CD4-positive, alpha-beta T cell treated with Interleukin-21 for 1 hour (primary cell): ENCODE results near the gene DENND1A.

Experiments used
- DNase-seq: peaks from one replicate; pipeline ENCODE4 v3.0.0-alpha.2; 2020

Gene DENND1A

DNA sequence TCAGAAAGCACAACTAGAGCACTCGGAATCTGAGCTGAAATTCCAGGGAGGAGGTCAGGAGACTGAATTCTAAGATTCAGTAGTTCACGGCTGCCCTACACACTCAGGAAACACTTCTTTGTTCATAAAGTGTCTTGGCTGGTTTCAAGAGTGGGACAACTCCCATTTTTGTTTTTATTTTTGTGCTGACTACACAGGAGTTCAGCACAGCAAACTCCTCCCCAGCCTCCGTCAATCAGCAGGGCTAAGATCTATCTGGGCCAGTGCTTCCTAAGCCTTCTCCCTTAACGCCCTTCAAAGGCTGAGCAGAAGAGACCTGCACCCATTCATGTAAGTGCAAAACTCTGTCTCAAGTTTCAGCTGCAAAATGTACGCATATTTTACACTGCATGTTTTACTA lies 323.8 kb downstream of the DENND1A start:
- DNase-seq: no peak

DNA sequence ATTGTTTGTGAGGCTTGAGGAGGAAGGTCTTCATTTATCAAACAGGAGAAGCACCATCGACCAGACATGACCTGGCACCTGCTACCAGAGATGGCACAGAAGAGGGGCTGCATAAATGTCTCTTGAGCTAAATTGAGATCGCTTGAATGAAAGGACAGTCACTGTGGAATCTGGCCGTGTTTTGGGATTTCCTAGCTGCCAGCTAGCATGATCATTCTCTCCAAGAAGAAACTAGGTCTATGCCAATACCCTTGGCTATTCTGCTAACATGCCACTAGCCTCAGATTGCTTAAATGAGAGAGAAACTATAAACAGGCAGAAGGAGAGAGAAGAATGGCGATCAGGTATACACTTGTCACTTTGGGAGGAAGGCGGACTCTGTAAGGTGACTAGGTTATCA lies 324.6 kb downstream of the DENND1A start:
- no peak for DNase-seq

DNA sequence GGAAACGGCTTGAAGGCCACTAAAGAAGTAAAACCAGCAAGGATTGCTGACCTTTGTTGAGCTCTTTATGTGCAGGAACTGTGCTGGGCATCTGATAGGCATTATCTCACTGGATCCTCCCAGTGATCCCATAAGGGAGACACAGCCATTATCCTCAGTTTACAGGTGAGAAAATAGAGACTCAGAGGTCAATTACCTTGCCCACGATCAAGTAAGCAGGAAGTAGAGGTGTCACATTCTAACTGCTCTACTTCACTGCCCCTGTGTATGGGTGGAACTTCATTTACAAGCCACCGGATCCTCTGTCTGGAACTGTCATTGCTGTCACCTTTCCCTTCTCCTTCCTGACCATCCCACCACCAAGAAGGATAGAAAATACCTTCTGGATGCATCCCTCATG lies 325.1 kb downstream of the DENND1A start:
- DNase-seq: no peak

DNA sequence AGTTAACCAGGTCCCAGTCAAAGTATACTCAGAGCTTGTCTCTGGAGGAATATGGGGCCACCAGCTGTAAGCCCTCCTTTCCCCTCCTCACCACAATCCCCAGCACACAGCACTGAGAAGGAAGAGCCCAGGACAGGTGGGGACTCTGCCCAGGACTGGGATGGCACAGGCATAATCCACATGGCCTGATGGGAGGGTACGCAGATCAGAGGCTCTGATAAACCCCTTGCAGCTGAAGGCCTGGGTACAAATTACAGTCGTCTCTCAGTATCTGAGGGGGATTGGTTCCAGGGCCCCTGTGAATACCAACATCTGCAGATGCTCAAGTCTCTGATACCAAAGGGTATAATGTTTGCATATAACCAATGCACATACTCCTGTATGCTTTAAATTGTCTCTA lies 328.1 kb downstream of the DENND1A start:
- no peak for DNase-seq

DNA sequence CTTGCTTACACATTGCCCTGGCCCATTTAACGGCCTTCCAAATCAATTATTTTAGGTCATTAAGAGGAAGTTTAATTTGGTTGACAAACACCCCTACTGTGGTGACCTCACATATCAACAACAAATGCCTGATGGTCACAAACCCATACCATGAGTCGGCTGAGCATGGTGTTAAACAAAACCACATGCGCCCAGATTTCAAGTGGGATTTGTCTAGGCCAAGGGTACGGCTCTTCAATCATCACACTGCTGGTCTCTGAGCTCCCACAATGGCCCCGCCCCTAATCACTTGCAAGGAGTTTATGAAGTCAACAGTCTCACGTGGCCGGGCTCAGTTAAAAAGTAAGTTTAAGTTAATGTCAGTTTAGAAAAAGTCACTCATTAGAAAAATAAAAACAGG lies 330.1 kb downstream of the DENND1A start:
- no peak for DNase-seq

DNA sequence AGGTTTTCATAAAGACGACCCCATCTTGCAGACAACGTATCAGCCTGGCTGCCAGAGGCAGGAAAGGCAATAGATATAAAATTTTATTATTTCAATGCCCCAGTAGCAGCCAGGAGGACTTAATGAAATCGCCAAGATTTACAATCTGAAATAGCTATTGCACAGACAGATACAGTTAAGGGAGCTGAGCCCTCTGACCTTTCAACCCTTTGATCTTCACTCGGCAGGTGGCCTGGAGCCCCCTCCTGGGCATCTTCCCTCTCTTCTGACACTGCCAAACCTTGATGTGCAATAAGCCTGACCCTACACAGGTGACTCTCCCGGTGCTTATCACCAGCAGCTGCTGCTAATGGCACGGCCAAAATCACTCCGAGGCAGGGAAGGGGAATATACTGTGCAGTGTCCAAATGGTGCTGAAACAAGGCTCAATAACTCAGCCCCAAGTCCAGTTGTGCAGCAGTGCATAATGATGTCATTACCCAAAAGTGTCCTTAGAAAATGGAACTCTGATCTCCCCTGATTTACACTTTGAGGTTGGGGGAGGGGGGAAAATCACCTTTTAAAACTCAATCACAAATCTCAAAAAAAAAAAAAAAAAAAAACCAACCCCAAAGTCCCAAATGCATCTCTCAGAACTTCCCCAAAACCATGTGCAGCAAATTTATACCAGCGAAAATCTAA lies 331.9 kb downstream of the DENND1A start:
- DNase-seq: no peak

DNA sequence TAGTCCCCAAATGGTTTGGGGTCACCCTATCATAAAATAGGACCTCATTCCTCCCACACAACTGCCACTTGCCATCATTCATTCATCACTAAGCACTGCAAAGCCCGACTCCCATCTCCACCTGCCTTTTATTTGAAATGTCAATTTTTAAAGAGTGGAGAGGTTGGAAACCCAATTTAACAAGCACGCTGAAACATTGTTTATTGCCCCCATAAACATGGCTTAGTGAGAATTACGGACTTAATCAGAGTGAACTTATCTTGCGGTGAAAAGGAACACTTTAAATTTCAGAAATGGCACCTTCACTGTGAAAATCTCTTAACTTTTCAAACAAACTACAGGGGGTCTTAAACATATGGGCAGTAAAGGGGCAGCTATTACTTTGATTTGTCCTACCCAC lies 332.9 kb downstream of the DENND1A start:
- no peak for DNase-seq

DNA sequence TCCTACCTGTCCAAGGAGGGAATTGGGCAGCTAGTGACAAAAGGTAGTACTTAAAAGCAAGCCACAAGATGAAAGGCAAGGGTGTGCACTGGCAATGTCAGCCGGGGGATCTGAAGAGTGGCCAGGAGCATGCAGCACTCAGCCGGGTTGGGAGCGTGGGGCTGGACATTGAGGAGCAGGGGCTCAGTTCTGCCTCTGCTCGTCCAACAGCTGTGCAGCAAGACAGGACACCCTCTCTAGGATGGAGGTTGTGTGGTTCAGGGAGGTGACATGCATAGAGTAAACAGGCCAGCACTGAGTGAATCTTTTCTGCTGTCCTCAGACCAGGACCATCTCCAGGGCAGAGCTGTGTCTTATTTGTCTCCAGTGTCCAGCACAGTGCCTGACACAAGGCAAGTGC lies 338.6 kb downstream of the DENND1A start:
- no peak for DNase-seq

DNA sequence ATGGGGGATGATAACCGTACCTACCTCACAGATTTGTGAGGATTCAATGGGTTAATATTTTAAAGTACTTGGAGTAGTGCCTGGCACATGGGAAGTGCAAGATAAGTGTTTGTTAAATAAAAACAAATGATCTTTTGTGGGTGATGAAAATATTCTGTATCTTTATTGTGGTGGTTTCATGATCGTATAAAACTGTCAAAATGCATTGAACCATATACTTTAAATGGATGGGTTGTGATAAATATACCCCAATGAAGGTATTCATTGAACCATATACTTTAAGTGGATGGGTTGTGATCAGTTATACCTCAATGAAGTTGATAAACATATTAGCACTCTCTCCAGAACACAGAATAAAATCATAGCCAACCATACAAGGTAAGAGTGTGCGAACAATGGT lies 339.4 kb downstream of the DENND1A start:
- DNase-seq: no peak

DNA sequence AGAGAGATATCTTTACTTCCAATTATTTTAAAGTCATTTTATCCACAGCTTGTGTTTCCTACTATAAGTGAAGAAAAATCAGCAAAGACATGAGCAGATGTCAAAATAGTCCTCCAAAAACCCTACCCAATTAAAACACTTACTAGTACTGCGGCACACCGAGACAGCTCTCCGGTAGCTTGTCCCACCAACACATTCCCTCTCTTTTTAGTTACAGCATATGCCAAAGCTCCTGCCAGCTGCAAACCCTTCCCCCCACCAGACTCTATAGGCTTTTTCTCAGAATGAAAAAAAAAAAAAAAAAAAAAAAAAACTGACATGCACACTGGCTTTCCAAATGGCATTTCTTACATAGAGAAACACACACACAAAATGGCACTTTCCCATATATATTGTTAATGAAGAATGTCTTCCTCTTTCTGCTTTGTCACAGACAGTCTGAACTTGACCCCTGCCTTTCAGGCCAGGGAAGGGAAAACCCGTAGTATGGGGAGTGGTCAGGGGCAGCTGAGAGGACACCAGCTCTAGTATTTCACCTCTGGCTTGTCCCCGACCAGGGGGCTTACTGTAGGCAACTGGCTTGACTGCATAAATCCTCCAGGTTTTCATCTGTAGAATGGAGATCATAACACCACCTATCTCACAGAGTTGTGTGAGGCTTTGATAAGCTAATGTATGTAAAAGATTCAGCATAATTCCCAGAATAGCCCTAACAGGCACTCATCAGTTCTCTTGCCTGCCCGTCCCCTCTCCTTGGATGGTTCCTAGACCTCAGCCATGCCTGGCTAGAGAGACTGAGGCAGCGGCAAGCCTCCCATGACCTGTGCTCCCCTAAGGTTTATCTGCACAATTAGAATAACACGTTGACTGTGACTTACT lies 340.3 kb downstream of the DENND1A start:
- no peak for DNase-seq

DNA sequence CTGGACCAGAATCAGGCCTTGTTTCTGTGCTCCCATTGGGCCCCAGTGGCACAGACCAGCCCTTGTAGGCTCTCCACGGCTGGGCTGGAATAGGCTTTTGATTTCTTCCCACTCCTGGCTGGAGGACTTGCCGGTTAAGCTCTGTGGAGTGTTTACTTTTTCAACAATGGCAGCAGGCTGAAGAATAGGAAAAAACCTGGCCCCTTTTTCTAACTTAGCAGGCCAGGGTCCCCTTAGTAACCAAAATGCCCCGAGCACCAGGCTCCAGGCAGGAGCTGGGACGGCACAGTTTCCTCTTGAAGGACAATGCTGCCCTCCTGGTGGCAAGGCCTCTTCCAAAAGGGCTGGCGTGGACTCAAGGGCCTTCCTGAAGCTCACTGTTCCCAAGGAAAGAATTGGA lies 343.7 kb downstream of the DENND1A start:
- DNase-seq: no peak

DNA sequence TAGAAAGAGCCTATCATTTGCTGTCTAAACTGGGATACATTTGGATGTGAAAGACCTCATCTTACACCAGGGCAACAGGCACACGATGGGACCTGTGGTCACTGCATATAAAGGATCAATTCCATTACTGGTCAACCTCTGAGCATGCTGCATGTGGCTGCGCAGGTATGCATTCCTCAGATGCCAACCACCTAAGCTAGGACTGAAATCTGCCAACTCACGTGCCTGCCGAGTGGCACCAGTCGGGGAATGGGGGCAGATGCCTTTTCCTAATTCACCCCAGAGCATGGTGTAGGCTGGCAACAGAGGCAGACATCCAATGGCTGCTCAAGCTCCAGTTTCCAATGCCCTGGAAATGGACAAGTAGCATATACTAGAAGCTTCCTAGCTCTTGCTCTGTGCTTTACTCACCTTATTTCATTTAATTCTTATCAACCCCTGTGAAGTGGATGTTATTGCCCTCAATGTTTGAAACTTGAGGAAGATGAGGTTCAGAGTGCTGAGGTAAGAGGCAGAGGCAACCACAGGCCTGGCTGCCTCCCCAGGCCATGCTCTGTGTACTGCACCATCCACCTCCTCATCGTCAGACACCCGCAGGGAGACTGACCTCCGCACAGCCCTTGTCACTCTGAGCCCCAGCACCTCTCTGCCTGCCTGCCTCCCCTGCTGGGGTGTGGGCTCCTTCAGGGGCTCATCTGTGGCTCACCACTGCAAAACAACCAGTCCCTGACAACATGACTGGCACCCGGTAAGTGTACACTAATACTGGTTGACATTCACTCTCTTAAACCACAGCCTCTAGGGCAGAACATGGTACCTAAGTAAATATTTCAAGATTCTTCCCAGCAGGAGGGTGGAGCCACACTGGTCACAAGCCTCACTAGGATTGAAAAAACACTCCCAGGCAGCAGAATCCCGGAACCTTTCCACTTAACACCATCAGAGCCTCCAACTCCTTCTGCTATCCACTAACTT lies 345.4 kb downstream of the DENND1A start:
- DNase-seq: no peak

DNA sequence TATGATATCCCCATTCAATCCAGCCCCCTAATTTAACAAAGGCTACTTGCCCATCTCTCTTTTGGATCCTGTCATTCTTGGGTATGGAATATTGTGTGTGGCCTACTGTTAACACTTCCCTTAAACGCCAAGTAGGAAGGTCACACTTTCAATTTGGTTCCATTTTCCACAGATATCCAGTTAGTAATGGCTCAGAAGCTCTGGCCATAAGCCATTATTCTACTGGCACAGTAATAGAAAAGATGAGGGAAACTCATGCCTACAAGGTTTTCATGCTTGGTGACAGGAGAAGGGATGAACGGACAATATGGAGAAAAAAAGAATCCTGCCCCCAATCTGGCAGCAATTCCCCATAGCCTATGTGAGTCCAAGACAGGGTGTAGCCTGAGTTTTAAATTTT lies 346.3 kb downstream of the DENND1A start:
- DNase-seq: no peak

DNA sequence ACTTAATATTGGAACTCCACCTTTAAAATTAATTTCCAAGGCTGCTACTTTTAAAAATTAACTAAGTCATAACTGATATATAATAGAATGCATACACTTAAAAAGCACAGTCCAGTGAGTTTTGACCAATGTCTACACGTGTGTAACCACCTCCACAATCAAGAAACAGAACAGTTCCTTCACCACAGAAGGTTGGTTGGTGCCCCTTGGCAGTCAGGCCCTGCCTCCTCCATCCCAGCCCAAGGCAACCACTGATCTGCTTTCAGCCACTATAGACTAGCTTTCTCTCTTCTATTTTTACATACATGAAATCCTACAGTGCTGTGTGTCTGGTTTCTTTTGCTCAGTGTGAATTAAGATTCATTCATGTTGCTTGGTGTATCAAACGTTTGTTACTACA lies 358.7 kb downstream of the DENND1A start:
- DNase-seq: no peak

DNA sequence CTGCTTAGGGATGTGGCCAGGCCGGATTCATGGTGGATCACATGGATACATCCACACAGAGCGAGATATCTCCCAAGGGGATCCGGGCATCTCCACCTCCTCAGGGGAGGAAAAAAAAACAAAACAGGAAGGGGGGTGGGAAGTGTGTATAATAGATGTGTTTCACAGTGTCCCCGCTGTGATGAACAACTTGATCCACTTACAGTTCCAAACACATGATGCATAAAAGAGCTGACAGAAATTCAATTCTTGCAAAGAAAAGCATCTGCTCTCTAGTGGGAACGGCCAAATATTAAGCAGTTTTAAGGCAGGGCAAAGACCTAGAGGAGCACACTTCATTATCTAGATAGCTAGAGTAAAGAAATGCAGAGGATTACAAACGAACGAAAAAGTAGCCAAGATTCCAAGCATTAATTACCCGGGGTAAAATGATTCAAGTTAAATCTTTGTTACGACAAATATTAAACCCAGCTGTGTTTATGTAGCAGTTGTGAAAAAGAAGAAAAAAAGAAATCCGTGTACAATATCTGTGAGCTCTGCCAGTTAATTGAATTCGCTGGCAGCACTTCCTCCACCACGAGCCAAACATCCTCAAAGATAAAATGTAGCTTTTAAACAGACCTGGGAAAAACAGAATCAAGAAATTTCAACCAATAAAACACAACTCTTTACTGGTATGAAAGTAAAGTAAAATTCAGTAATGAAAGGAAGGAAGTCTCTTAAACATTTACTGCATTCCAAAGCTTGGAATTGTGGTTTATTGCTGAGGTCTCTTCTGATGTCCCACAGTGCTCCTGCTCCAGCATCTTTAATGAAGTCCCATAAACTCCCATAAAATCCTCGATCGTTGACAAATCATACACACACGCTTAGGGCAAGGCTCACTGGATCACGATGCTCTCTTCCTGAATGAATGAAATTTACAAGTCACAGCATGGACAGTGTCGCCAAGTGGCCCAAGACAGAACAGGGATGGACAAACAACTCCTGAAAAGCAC lies 360.9 kb downstream of the DENND1A start:
- DNase-seq: no peak

DNA sequence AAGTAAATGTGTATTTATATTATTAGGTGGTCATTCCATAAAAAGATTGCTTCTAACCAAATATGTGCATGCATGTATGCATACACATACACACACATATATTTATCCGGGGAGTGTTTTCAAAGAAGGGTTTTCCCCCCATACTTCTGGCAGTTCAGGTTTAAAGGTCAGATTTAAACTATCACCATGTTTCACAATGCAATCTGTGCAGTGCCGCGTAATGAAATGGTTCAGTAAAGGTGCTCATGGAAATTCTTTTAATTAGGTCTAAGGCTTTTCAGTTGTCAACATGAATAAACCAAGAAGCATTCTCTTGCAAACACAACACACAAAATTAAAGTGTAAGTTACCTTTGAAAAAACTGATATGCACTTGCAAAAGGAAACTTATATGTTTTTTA lies 362.9 kb downstream of the DENND1A start:
- no peak for DNase-seq

DNA sequence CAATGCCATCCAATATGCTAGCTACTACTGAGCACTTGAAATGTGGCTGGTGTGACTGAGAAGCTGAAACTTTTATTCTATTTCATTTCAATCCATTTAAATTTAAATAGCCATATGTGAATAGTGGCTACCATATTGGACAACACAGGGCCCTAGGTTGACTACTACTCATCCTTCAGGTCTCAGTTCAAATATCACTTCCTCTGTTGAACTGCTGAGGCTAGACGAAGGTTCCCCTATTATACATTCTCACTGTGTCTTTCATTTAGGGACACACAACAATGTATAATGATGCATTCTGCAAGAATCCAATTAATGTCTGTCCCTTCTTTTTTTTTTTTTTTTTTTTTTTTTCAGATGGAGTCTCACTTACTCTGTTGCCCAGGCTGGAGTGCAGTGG lies 365.3 kb downstream of the DENND1A start:
- DNase-seq: no peak

DNA sequence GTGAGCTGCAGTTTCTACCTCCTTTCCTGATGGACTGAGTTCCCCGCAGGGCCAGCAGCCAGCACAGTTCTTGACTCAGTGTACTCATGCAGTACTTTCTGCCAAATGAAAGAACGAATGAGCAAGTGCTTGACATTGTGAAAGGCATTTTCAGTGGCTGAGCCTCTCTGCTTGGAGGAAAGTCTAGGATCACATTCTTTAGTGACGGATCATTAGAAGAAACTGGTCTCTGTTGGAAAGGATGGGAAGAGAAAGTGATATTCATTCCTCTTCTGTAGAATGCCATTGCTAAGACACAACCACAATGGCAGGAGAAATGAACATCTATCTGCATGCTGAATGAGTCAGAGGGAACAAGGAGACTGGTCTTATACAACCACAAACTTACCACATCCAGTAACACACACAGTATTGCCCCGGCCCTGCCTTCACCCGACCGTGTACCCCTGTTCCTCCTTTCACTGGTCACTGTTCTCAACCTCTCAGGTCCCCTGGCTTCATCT lies 367.0 kb downstream of the DENND1A start:
- no peak for DNase-seq

DNA sequence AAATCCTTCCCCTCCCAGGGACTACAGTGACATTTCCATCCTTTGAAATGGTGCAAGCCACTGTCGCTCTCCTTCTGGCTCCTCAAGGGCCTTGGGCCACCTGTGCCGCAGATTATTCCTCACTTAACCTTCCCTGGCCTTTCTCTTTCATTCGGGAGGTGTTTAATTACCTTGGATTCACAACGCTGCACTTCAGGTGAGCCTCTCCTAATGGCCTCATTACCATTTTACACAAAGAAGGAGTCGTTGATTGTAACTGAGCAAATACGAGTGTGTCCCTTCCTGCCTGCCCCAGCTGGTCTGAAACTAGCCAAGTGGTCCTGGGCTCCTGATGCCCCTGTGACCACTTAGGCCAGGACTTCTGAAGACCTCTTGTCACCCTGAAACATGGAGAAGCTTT lies 368.9 kb downstream of the DENND1A start:
- DNase-seq: no peak

DNA sequence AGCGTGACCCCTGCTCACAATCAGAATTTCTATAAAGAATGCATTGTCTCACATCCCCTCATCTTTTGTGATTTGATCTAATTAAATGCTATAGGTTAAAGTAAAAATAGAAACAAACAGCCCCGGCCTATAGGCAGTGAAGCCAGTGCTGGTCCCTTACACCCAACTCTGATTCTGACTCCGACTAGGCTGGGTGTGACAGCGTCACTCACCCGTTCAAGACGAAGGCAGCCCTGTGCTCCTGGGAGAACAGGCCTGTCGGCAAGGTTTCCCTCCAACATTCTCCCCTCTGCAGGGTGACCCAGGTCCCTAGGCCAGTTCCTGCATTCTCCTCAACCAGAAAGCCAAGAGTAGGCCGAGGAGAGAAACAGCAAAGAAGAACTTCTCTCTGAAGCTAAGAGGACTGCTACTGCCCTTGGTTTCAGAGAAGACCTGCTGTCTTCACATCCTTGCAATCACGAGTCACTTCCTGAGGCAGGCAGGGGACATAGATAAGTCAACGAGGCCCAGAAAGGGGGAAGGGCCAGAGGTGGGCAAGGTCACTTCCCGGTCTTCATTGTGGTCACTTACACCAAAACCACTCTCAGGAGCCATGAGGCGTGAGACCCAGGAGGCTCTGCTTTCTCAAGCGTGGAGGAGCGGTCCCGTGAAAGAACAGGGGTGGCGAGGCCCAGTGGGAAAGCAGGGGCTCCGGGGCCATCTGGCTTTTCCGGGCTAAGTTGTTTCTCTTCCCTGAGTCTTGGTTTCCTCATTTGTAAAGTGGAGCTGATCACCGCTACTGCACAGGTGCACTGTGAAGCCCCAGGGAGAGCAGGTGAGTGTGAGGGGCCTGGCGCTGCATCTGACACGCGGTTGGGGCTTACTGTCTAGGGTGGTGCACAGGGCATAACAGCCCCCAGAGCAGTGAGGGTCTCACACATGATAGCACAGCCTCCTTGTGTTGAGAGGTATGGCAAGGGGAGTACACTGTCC lies 373.2 kb downstream of the DENND1A start:
- no peak for DNase-seq

DNA sequence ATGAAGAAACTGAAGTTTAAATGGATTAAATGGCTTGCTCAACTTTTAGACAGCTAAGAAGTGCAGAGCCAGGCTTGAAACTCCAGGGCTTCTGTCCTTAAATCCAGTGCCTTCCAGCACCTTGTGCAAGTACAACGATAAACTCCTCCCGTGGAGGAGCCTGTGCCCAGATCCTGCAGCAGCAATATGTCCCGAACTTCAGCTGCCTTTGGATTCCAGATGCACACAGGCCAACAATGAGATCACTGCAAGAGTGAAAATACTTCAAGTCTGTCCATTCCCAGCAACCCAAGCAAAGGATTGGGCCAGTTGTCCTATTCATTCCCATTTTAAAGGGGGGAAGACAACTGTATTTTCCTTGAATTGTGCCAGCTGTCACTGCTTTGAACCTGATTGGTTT lies 374.3 kb downstream of the DENND1A start:
- no peak for DNase-seq
